GM19351 (cell line): ENCODE results near the gene ZNF555.
A peak's percentile ranks its signal among the peaks of the same experiment; 100 is the strongest.
"Not testable (repeated sequence)": the region's sequence is repeated elsewhere in the genome, so short reads cannot be mapped to it uniquely, and the experiment has no call there.

Experiments used
- ATAC-seq: cut with Tn5 transposase; IDR thresholded peaks from one replicate; pipeline ENCODE4 v1.9.1; 2021; ENCODE audit warnings: mild to moderate bottlenecking, moderate library complexity; ENCODE audit not compliant: unreplicated experiment

The ZNF555 gene

GRCh38 chr19:2840794-2841791, at the start of gene ZNF555:
TSS of gene ZNF555 (plus strand) at chr19:2841475. CDS start at chr19:2841573, 98 bp downstream.
- peak; percentile 95 for ATAC-seq

GRCh38 chr19:2791876-2792275, 49.4 kb upstream of the ZNF555 start:
- ATAC-seq: no peak

GRCh38 chr19:2792666-2793065, 48.6 kb upstream of the ZNF555 start:
- ATAC-seq: not testable (repeated sequence)

GRCh38 chr19:2793126-2793525, 48.1 kb upstream of the ZNF555 start:
- no peak for ATAC-seq

GRCh38 chr19:2793577-2793976, 47.7 kb upstream of the ZNF555 start:
- no peak for ATAC-seq

GRCh38 chr19:2795827-2796658, 45.2 kb upstream of the ZNF555 start:
- no peak for ATAC-seq

GRCh38 chr19:2796659-2797266, 44.5 kb upstream of the ZNF555 start:
- no peak for ATAC-seq

- ATAC-seq: no peak
Observed at GRCh38 chr19:2797280-2797679, 44.0 kb upstream of the ZNF555 start.

- no peak for ATAC-seq
Observed at GRCh38 chr19:2798158-2798685, 43.1 kb upstream of the ZNF555 start.

GRCh38 chr19:2798733-2799132, 42.5 kb upstream of the ZNF555 start:
- ATAC-seq: no peak

GRCh38 chr19:2799273-2800020, 41.8 kb upstream of the ZNF555 start:
- ATAC-seq: no peak

- ATAC-seq: no peak
Observed at GRCh38 chr19:2800506-2800905, 40.8 kb upstream of the ZNF555 start.

GRCh38 chr19:2802826-2803225, 38.4 kb upstream of the ZNF555 start:
- ATAC-seq: no peak

- no peak for ATAC-seq
Observed at GRCh38 chr19:2803486-2804155, 37.7 kb upstream of the ZNF555 start.

- no peak for ATAC-seq
Observed at GRCh38 chr19:2804156-2805004, 36.9 kb upstream of the ZNF555 start.

- ATAC-seq: no peak
Observed at GRCh38 chr19:2805261-2805900, 35.9 kb upstream of the ZNF555 start.

GRCh38 chr19:2805991-2806649, 35.2 kb upstream of the ZNF555 start:
- ATAC-seq: no peak
